ENCODE results near the gene TXNRD3. TPM values are rescaled to one million over a fixed set of nuclear protein-coding genes. Genes with fewer than 3 reads are reported as not detected.
A peak's percentile ranks its signal among the peaks of the same experiment; 100 is the strongest.

Gene TXNRD3
- total and polyA plus RNA-seq, 4 donors = 7.4 to 19.0 (median 13.3) TPM

DNA sequence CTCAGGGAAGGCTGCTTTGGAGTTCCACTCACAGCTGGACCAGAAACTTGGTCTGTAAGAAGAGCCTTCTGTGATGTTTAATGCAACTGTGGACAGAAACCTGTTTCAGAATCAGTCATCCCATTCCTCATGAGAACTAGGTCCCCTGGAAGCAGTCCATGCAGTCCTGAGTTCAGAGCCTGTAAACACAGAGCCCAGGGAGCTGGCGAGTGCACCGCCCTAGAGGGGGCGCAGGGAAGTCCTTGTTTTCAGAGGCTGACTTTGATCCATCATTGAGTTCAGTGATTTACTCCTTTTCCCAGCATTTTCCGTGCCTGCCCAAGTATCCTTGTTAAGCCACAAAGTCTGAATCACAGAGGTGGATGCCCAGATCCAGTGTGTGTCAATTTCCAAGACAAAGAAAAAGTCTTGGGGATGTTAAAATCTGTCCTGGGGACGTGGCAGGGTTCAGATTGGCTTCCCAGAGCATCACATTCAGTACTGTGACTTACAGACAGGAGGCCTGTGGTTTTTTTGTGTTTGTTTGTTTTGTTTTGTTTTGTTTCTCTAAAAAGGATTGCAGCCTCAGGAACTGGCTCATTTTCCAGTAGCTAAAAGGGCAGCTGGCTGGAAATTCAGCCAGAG lies 9.8 kb upstream of the TXNRD3 start:
- H3K4me1 ChIP-seq (ENCODE audit: control insufficient read depth, insufficient read depth, low read length) = peaks cover 10% of the 10 kb centered on the region
- WGBS (ENCODE audit: insufficient coverage) = 34% methylated on average over 4 of the region's 5 CpGs
- H3K27me3 ChIP-seq (ENCODE audit: control insufficient read depth, insufficient read depth, low read length) = no peaks in the 10 kb centered on the region
- DNase-seq (ENCODE audit: low read depth in 4 of 6, low spot score in 6 of 6) = peak in 2 of 6 donors; percentile 22 to 33
- no peak overlapping the region for H3K27ac ChIP-seq (ENCODE audit: low read depth, low read length)
- H3K9me3 ChIP-seq (ENCODE audit: control insufficient read depth, insufficient read depth, low read length) = no peaks in the 10 kb centered on the region
- no peaks in the 10 kb centered on the region for H3K36me3 ChIP-seq (ENCODE audit: control insufficient read depth, insufficient read depth, low read length)
- H3K4me3 ChIP-seq (ENCODE audit: low read depth, low read length) = no peak overlapping the region

DNA sequence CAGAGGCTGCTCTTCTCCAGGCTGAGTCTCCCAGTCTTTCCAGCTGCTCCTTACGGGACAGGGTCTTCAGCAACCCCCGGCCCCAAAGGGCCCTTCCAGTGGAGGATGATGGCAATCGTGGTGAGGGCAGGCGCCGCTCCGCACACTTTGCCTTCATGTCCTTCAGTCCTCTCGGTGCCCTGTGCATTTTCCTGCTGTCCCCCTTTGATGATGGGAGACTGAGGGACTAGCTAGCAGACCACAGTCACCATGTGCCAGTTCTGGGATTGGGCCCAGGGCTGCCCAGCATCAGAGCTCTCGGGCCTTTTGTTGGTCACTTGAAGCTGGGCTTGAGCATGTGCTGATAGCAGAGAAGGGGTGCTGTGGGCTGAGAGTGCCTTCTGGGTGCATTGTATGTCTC lies 8.8 kb upstream of the TXNRD3 start:
- Histone ChIP-seq H3K36me3 (ENCODE audit: control insufficient read depth, insufficient read depth, low read length) (no peaks in the 10 kb centered on the region), H3K27me3 (ENCODE audit: control insufficient read depth, insufficient read depth, low read length) (no peaks in the 10 kb centered on the region), H3K27ac (ENCODE audit: low read depth, low read length) (no peak overlapping the region), H3K9me3 (ENCODE audit: control insufficient read depth, insufficient read depth, low read length) (no peaks in the 10 kb centered on the region), H3K4me1 (ENCODE audit: control insufficient read depth, insufficient read depth, low read length) (peaks cover 10% of the 10 kb centered on the region), H3K4me3 (ENCODE audit: low read depth, low read length) (no peak overlapping the region)
- DNase-seq (ENCODE audit: low read depth in 4 of 6, low spot score in 6 of 6) = no peak
- 92% methylated on average over 8 of the region's 8 CpGs for WGBS (ENCODE audit: insufficient coverage)

- H3K9me3 ChIP-seq (ENCODE audit: control insufficient read depth, insufficient read depth, low read length) = no peaks in the 10 kb centered on the region
- H3K27ac ChIP-seq (ENCODE audit: low read depth, low read length) = no peak overlapping the region
- peaks cover 10% of the 10 kb centered on the region for H3K4me1 ChIP-seq (ENCODE audit: control insufficient read depth, insufficient read depth, low read length)
- WGBS (ENCODE audit: insufficient coverage) = 75% methylated on average over 4 of the region's 4 CpGs
- no peaks in the 10 kb centered on the region for H3K36me3 ChIP-seq (ENCODE audit: control insufficient read depth, insufficient read depth, low read length)
- no peaks in the 10 kb centered on the region for H3K27me3 ChIP-seq (ENCODE audit: control insufficient read depth, insufficient read depth, low read length)
- DNase-seq (ENCODE audit: low read depth in 4 of 6, low spot score in 6 of 6) = no peak
- H3K4me3 ChIP-seq (ENCODE audit: low read depth, low read length) = no peak overlapping the region
These were observed 8.3 kb upstream of the TXNRD3 start for GRCh38 chr3:126663257-126663656.

DNA sequence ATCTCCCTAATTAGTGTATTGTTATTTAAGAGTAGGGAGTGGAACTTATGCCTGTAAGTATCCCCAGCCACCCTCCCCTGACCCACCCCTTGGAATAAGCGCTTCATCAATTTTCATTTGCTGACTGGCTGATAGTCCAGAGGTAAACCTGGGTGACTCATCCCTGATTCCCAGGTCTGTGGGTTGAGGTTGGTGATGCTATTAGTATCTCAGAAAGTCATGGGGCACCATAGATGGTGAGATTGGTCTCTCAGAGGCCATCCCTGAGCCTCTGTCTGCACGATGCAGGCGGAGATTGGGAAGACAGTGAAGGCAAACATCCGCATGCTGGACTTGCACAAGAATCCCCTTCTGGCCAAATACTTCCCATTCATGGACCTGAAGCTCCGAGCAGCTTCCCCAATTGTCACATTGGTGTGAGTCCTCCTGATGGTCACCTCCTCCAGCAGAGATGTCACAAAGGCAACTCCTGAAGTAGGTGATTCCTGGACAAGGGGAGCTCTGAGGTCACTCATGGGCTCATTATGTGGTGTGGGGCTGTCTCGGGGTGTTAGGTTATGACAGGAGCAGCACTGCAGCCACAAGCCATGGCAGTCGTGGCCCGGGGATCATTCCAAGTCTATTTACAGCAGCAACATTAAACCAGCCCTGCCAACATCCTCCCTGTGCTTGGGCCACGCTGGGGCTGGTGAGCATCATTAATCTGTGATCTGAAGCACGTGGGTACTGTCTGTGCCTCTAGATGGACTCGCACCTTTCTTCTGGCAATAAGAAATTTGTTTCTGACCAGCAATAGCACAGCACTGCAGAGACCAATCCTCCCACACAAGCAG lies 6.8 kb upstream of the TXNRD3 start:
- H3K9me3 ChIP-seq (ENCODE audit: control insufficient read depth, insufficient read depth, low read length) = no peaks in the 10 kb centered on the region
- no peaks in the 10 kb centered on the region for H3K36me3 ChIP-seq (ENCODE audit: control insufficient read depth, insufficient read depth, low read length)
- no peak overlapping the region for H3K27ac ChIP-seq (ENCODE audit: low read depth, low read length)
- H3K27me3 ChIP-seq (ENCODE audit: control insufficient read depth, insufficient read depth, low read length) = no peaks in the 10 kb centered on the region
- no peak overlapping the region for H3K4me3 ChIP-seq (ENCODE audit: low read depth, low read length)
- WGBS (ENCODE audit: insufficient coverage) = 84% methylated on average over 7 of the region's 11 CpGs
- peaks cover 10% of the 10 kb centered on the region for H3K4me1 ChIP-seq (ENCODE audit: control insufficient read depth, insufficient read depth, low read length)
- DNase-seq (ENCODE audit: low read depth in 4 of 6, low spot score in 6 of 6) = no peak

- WGBS (ENCODE audit: insufficient coverage) = 52% methylated on average over 17 of the region's 19 CpGs
- no peaks in the 10 kb centered on the region for H3K27me3 ChIP-seq (ENCODE audit: control insufficient read depth, insufficient read depth, low read length)
- H3K4me1 ChIP-seq (ENCODE audit: control insufficient read depth, insufficient read depth, low read length) = peaks cover 13% of the 10 kb centered on the region
- no peaks in the 10 kb centered on the region for H3K36me3 ChIP-seq (ENCODE audit: control insufficient read depth, insufficient read depth, low read length)
- H3K4me3 ChIP-seq (ENCODE audit: low read depth, low read length) = no peak overlapping the region
- no peaks in the 10 kb centered on the region for H3K9me3 ChIP-seq (ENCODE audit: control insufficient read depth, insufficient read depth, low read length)
- no peak for DNase-seq (ENCODE audit: low read depth in 4 of 6, low spot score in 6 of 6)
- no peak overlapping the region for H3K27ac ChIP-seq (ENCODE audit: low read depth, low read length)
These were observed 5.3 kb upstream of the TXNRD3 start for GRCh38 chr3:126659915-126660886.

DNA sequence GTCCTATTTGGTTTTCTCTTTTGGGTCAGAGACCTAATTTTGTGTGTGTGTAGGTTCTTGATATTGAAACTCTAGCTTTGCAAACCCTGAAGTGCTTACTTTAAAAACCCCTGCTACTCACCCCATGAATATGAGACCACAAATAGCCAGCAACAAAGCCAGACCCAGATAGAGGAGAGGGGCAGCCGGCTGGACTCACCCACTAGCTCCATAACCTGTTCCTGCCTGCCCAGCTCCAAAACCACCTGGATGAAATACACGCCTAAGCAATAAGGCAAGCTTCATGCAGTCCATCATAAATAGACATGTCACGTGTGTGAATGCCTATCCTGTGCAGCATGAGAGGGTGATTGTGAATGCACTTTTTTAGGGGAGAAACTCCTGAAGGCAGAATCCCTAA lies 3.7 kb upstream of the TXNRD3 start:
- DNase-seq (ENCODE audit: low read depth in 4 of 6, low spot score in 6 of 6) = no peak
- H3K36me3 ChIP-seq (ENCODE audit: control insufficient read depth, insufficient read depth, low read length) = no peaks in the 10 kb centered on the region
- H3K27me3 ChIP-seq (ENCODE audit: control insufficient read depth, insufficient read depth, low read length) = no peaks in the 10 kb centered on the region
- no peak overlapping the region for H3K4me3 ChIP-seq (ENCODE audit: low read depth, low read length)
- no peaks in the 10 kb centered on the region for H3K9me3 ChIP-seq (ENCODE audit: control insufficient read depth, insufficient read depth, low read length)
- WGBS (ENCODE audit: insufficient coverage) = 100% methylated on average over 2 of the region's 3 CpGs
- H3K4me1 ChIP-seq (ENCODE audit: control insufficient read depth, insufficient read depth, low read length) = peaks cover 9% of the 10 kb centered on the region
- no peak overlapping the region for H3K27ac ChIP-seq (ENCODE audit: low read depth, low read length)

- Histone ChIP-seq H3K4me1 (ENCODE audit: control insufficient read depth, insufficient read depth, low read length) (peaks cover 9% of the 10 kb centered on the region), H3K36me3 (ENCODE audit: control insufficient read depth, insufficient read depth, low read length) (no peaks in the 10 kb centered on the region), H3K27me3 (ENCODE audit: control insufficient read depth, insufficient read depth, low read length) (no peaks in the 10 kb centered on the region), H3K9me3 (ENCODE audit: control insufficient read depth, insufficient read depth, low read length) (no peaks in the 10 kb centered on the region), H3K27ac (ENCODE audit: low read depth, low read length) (no peak overlapping the region), H3K4me3 (ENCODE audit: low read depth, low read length) (no peak overlapping the region)
- DNase-seq (ENCODE audit: low read depth in 4 of 6, low spot score in 6 of 6) = no peak
- 89% methylated on average over 2 of the region's 2 CpGs for WGBS (ENCODE audit: insufficient coverage)
These were observed 3.0 kb upstream of the TXNRD3 start for GRCh38 chr3:126657901-126658300.

DNA sequence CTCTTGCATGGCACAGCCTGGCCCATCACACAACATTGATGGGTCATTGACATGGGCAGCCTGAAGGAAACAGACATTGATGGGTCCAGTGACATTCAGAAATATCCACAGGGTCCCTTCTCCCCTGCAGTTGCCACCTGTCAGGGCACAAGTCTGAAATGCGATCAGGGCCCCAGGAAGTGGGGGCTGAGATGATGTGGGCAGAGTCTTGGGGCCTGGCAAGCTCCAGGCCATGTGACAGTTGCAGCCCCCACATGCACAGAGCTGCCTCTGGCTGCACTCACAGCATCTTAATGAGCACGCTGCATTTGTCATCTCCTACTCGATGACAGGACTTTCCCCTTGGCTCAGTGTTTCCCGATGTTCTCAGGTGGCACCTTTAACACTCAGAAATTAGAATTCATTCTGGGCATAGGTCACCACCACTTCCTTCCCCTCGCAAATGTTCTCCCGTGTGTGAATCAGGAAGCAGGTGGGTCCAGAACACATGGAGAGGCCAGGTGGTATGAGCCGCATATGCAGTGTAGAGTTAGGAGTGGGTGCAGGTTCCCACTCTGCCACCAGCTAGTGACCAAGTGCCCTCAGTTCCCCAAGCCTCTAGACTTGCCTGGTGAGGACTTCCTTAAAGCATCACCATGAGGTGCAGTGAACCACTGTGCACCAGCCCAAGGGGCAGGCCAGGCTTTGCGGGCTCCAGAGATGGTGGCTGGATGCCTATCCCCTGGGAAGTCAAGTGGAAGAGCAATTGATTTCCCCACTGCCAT lies 1.6 kb upstream of the TXNRD3 start:
- no peaks in the 10 kb centered on the region for H3K27me3 ChIP-seq (ENCODE audit: control insufficient read depth, insufficient read depth, low read length)
- no peak overlapping the region for H3K4me3 ChIP-seq (ENCODE audit: low read depth, low read length)
- peaks cover 9% of the 10 kb centered on the region for H3K4me1 ChIP-seq (ENCODE audit: control insufficient read depth, insufficient read depth, low read length)
- no peaks in the 10 kb centered on the region for H3K36me3 ChIP-seq (ENCODE audit: control insufficient read depth, insufficient read depth, low read length)
- no peak for DNase-seq (ENCODE audit: low read depth in 4 of 6, low spot score in 6 of 6)
- 94% methylated on average over 3 of the region's 8 CpGs for WGBS (ENCODE audit: insufficient coverage)
- H3K9me3 ChIP-seq (ENCODE audit: control insufficient read depth, insufficient read depth, low read length) = no peaks in the 10 kb centered on the region
- H3K27ac ChIP-seq (ENCODE audit: low read depth, low read length) = no peak overlapping the region

DNA sequence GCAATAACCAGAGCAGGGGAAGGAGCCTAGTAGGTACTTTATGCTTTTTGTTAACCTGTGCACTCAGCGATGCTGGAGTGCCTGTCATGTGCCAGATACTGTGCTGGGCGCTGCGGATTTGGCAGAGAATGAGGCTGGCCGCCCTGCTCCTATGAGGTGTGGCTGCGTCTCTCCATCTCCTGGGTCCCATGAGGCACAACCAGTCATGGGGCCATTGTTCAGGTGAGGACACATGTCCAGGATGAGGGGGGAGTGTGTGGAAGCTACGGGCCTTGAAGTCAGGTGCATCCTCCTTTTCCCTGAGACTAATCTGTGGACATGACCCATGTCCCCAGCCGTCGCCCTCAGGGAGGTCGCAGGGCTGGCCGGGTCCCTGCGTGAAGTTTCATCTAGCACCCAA lies 963 bp upstream of the TXNRD3 start:
- WGBS (ENCODE audit: insufficient coverage) = 93% methylated on average over 11 of the region's 11 CpGs
- H3K4me3 ChIP-seq (ENCODE audit: low read depth, low read length) = no peak overlapping the region
- DNase-seq (ENCODE audit: low read depth in 4 of 6, low spot score in 6 of 6) = no peak
- H3K9me3 ChIP-seq (ENCODE audit: control insufficient read depth, insufficient read depth, low read length) = no peaks in the 10 kb centered on the region
- no peak overlapping the region for H3K27ac ChIP-seq (ENCODE audit: low read depth, low read length)
- peaks cover 9% of the 10 kb centered on the region for H3K4me1 ChIP-seq (ENCODE audit: control insufficient read depth, insufficient read depth, low read length)
- H3K27me3 ChIP-seq (ENCODE audit: control insufficient read depth, insufficient read depth, low read length) = no peaks in the 10 kb centered on the region
- H3K36me3 ChIP-seq (ENCODE audit: control insufficient read depth, insufficient read depth, low read length) = no peaks in the 10 kb centered on the region

Measured in spinal cord (tissue), 10 donors.